ENCODE measurements around the gene ACACA.

DNA sequence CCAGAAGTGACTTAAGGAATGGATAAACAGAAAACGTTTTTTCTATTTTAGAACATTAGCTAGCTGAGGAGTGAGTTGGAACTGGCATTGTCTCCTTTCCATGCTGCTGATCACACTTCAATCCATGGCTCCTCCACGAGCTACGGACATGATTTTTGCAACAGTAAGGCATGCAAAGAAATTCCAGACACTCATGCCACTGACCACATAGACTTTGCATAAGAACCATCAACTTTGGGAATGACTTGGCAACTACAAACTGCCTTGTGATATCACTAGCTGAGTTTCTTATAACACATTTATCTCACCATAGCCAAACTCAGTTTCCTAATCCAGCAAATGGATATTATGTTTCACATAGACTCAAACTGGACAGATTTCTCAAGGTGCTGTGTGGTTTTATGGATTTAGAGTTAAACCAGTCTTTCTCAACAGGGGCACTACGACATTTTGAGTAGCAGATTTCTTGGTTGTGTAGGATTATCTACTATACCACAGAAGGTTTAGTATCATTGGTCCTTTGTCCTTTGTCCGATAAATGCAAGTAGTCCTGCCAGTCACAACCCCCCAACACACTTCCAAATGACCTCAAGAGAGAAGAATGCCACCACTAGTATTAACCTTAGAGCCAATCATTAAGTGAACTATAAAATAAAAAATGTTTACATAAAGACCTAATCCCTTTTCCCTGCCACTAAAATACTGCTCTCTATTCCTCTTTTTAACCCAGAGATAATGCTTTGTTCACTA is 79.1 kb downstream of the ACACA start:
- TF ChIP-seq, protein P1, sequence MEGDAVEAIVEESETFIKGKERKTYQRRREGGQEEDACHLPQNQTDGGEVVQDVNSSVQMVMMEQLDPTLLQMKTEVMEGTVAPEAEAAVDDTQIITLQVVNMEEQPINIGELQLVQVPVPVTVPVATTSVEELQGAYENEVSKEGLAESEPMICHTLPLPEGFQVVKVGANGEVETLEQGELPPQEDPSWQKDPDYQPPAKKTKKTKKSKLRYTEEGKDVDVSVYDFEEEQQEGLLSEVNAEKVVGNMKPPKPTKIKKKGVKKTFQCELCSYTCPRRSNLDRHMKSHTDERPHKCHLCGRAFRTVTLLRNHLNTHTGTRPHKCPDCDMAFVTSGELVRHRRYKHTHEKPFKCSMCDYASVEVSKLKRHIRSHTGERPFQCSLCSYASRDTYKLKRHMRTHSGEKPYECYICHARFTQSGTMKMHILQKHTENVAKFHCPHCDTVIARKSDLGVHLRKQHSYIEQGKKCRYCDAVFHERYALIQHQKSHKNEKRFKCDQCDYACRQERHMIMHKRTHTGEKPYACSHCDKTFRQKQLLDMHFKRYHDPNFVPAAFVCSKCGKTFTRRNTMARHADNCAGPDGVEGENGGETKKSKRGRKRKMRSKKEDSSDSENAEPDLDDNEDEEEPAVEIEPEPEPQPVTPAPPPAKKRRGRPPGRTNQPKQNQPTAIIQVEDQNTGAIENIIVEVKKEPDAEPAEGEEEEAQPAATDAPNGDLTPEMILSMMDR (IDR thresholded peaks at IDR 0.05) = no peak
- no peak for TF ChIP-seq POLR2A (IDR thresholded peaks at IDR 0.05)

Data from adrenal gland (tissue), 5 donors.